Chondrocyte (in vitro differentiated cells): Measurements from ENCODE around the gene ATF6. TPM values are rescaled to one million over a fixed set of nuclear protein-coding genes. Genes with fewer than 3 reads are reported as not detected.

ENCODE experiments used
- DNase-seq: peaks from one replicate; pipeline ENCODE4 v3.0.0; 2021; ENCODE audit warnings: mixed read lengths, low spot score
- H3K27ac Mint-ChIP-seq: one replicate; pipeline ENCODE4 v1.8.0; 2021; ENCODE audit warnings: mild to moderate bottlenecking, moderate library complexity, mixed read lengths; ENCODE audit not compliant: unreplicated experiment
- H3K27me3 Mint-ChIP-seq: 2 replicates; pipeline ENCODE4 v1.8.0; 2021; ENCODE audit warnings: low read depth, mixed read lengths
- H3K36me3 Mint-ChIP-seq: 2 replicates; pipeline ENCODE4 v1.8.0; 2021; ENCODE audit warnings: low read depth, mixed read lengths
- H3K4me1 Mint-ChIP-seq: 2 replicates; pipeline ENCODE4 v1.8.0; 2021; ENCODE audit warnings: low read depth, mild to moderate bottlenecking, mixed read lengths
- H3K4me3 Mint-ChIP-seq: one replicate; pipeline ENCODE4 v1.8.0; 2021; ENCODE audit warnings: mild to moderate bottlenecking, moderate library complexity, mixed read lengths; ENCODE audit not compliant: unreplicated experiment
- H3K9me3 Mint-ChIP-seq: 2 replicates; pipeline ENCODE4 v1.8.0; 2021; ENCODE audit warnings: low read depth, mixed read lengths
- CTCF ChIP-seq: fragments of 200-600 bp; sonication (generic); IDR thresholded peaks from 2 replicates; pipeline ENCODE4 v1.5.0; 2021; ENCODE audit warnings: antibody characterized with exemption, mild to moderate bottlenecking, moderate library complexity
- total RNA-seq: library from RNA; stranded (reverse); gene quantifications from 3 replicates; pipeline ENCODE4 v1.2.1, GENCODE V29; 2021

Gene ATF6
- total RNA-seq, 1 donor from 2014 or later: 29.1 TPM

- Mint-ChIP-seq H3K27ac (peak overlapping the region; percentile 98), H3K9me3 (peaks cover 4% of the 10 kb centered on the region), H3K4me3 (no peak overlapping the region), H3K36me3 (peaks cover 13% of the 10 kb centered on the region), H3K27me3 (no peaks in the 10 kb centered on the region), H3K4me1 (peaks cover 68% of the 10 kb centered on the region)
- TF ChIP-seq CTCF: no peak
- no peak for DNase-seq
These were observed 180.2 kb downstream of the ATF6 start for GRCh38 chr1:161946071-161946987.

GRCh38 chr1:161948435-161948834 is 182.3 kb downstream of the ATF6 start:
- H3K36me3 Mint-ChIP-seq: peaks cover 9% of the 10 kb centered on the region
- H3K4me3 Mint-ChIP-seq: no peak overlapping the region
- DNase-seq: no peak
- H3K27me3 Mint-ChIP-seq: no peaks in the 10 kb centered on the region
- no peak overlapping the region for H3K27ac Mint-ChIP-seq
- peaks cover 63% of the 10 kb centered on the region for H3K4me1 Mint-ChIP-seq
- peaks cover 8% of the 10 kb centered on the region for H3K9me3 Mint-ChIP-seq
- TF ChIP-seq CTCF: no peak

- H3K36me3 Mint-ChIP-seq: peaks cover 4% of the 10 kb centered on the region
- peak overlapping the region; percentile 70 for H3K27ac Mint-ChIP-seq
- no peak overlapping the region for H3K4me3 Mint-ChIP-seq
- peaks cover 8% of the 10 kb centered on the region for H3K9me3 Mint-ChIP-seq
- no peak for TF ChIP-seq CTCF
- DNase-seq: no peak
- H3K4me1 Mint-ChIP-seq: peaks cover 69% of the 10 kb centered on the region
- no peaks in the 10 kb centered on the region for H3K27me3 Mint-ChIP-seq
These were observed 183.4 kb downstream of the ATF6 start for GRCh38 chr1:161949548-161949947.

- no peaks in the 10 kb centered on the region for H3K27me3 Mint-ChIP-seq
- peaks cover 4% of the 10 kb centered on the region for H3K36me3 Mint-ChIP-seq
- DNase-seq: no peak
- H3K27ac Mint-ChIP-seq: no peak overlapping the region
- no peak overlapping the region for H3K4me3 Mint-ChIP-seq
- H3K9me3 Mint-ChIP-seq: peaks cover 8% of the 10 kb centered on the region
- TF ChIP-seq CTCF: no peak
- peaks cover 71% of the 10 kb centered on the region for H3K4me1 Mint-ChIP-seq
These were observed 184.3 kb downstream of the ATF6 start for GRCh38 chr1:161950377-161950776.

GRCh38 chr1:161951646-161952045 is 185.5 kb downstream of the ATF6 start:
- Mint-ChIP-seq H3K9me3 (peaks cover 8% of the 10 kb centered on the region), H3K36me3 (peaks cover 4% of the 10 kb centered on the region), H3K27me3 (no peaks in the 10 kb centered on the region), H3K4me3 (no peak overlapping the region), H3K27ac (no peak overlapping the region), H3K4me1 (peaks cover 71% of the 10 kb centered on the region)
- DNase-seq: no peak
- no peak for TF ChIP-seq CTCF
